Body of pancreas (tissue), 4 donors: ENCODE results near the gene PHRF1.

Source experiments
- POLR2A ChIP-seq, 3 donors: fragments of 450-650 bp; IDR thresholded peaks; one replicate each; pipeline ENCODE4 v1.6.1; 2016; ENCODE audit warnings: antibody characterized with exemption in 3 of 3, mild to moderate bottlenecking in 2 of 3
- TF ChIP-seq, protein P1 (sequence below), 7 experiments: fragments of 450-650 bp in 4 of 7; fragments of 200-600 bp in 3 of 7; sonication (generic) in 3 of 7; IDR thresholded peaks; one replicate each; pipeline ENCODE4 v1.5.1; 2016 to 2019; ENCODE audit warnings: antibody characterized with exemption in 7 of 7

DNA sequence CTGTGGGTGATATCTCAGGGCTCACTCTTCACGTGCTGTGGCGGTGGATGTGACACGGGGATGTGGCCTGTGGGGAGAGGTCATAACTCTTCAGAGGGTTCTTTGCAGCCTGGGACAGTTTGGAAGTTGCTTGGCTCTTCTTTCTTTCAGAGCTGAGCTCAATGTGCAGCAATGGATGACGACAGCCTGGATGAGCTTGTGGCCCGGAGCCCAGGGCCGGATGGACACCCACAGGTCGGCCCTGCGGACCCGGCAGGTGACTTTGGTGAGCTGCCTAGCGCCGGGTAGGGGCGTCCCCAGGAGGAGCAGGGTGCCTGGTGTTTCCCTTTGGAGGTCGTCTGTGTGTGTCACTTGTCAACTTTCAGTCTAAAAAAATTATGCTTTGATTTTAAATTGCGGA, 5.1 kb downstream of the PHRF1 start:
- TF ChIP-seq, protein P1, sequence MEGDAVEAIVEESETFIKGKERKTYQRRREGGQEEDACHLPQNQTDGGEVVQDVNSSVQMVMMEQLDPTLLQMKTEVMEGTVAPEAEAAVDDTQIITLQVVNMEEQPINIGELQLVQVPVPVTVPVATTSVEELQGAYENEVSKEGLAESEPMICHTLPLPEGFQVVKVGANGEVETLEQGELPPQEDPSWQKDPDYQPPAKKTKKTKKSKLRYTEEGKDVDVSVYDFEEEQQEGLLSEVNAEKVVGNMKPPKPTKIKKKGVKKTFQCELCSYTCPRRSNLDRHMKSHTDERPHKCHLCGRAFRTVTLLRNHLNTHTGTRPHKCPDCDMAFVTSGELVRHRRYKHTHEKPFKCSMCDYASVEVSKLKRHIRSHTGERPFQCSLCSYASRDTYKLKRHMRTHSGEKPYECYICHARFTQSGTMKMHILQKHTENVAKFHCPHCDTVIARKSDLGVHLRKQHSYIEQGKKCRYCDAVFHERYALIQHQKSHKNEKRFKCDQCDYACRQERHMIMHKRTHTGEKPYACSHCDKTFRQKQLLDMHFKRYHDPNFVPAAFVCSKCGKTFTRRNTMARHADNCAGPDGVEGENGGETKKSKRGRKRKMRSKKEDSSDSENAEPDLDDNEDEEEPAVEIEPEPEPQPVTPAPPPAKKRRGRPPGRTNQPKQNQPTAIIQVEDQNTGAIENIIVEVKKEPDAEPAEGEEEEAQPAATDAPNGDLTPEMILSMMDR (IDR thresholded peaks at IDR 0.05) = no peak
- no peak for TF ChIP-seq POLR2A (IDR thresholded peaks at IDR 0.05)
